Stomach smooth muscle (tissue), 2 donors: ENCODE results near the gene DKK3.

Source experiments
- H3K27ac ChIP-seq: one replicate; pipeline ENCODE4 v1.7.0; 2013; ENCODE audit warnings: mild to moderate bottlenecking, low read length, inconsistent platforms
- H3K27me3 ChIP-seq, 2 donors: one replicate each; pipeline ENCODE4 v1.7.0; 2013; ENCODE audit warnings: low read length in 2 of 2; ENCODE audit not compliant: insufficient read depth in 2 of 2, control insufficient read depth in 1 of 2
- H3K36me3 ChIP-seq, 2 donors: one replicate each; pipeline ENCODE4 v1.7.0; 2013; ENCODE audit warnings: low read length in 2 of 2; ENCODE audit not compliant: control insufficient read depth in 2 of 2, insufficient read depth in 2 of 2
- H3K4me1 ChIP-seq: one replicate; pipeline ENCODE4 v1.7.0; 2013; ENCODE audit warnings: low read length; ENCODE audit not compliant: control insufficient read depth, insufficient read depth
- H3K4me3 ChIP-seq, 2 donors: one replicate each; pipeline ENCODE4 v1.7.0; 2013; ENCODE audit warnings: low read length in 2 of 2
- H3K9ac ChIP-seq, 2 donors: one replicate each; pipeline ENCODE4 v1.7.0; 2013; ENCODE audit warnings: low read length in 2 of 2, mild to moderate bottlenecking in 1 of 2
- H3K9me3 ChIP-seq, 2 donors: one replicate each; pipeline ENCODE4 v1.7.0; 2013; ENCODE audit warnings: low read length in 2 of 2; ENCODE audit not compliant: control insufficient read depth in 2 of 2
- donor health status: healthy.
- donor health status: Pancreatic carcinoma.

Gene DKK3

DNA sequence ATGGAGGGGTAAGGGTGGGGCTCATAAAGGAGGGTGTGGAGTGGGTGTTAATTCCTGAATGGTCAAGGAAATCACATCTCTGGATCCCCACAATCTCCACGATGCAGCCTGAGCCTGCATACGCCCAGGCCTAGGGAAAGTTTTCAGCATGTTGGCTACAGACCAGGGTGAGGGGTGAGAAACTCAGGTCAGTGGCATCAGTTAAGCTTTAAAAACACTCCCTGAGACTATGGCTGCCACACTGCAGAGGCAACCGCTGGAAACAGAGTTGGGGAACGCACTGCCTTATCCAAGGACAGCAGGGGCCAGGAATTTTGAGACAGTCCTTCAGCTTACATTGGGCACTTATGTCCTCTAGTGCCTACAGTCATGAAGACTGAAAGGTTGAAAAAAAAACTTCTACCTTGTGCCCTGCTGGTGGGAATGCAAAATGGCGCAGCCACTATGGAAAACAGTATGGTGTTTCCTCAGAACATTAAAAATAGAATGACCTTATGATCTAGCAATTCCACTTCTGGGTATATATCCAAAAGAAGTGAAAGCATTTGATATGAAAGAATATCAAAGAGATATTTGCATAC is 19.7 kb downstream of the DKK3 start:
- Histone ChIP-seq H3K27me3 (no peaks in the 10 kb centered on the region), H3K4me1 (peaks cover 55% of the 10 kb centered on the region), H3K27ac (peak overlapping the region; percentile 76), H3K9me3 (no peaks in the 10 kb centered on the region), H3K4me3 (peak overlapping the region in 1 of 2 donors; percentile 8), H3K36me3 (no peaks in the 10 kb centered on the region), H3K9ac (no peak overlapping the region)

GRCh38 chr11:11988099-11988651 is 20.3 kb downstream of the DKK3 start:
- Histone ChIP-seq H3K9me3 (no peaks in the 10 kb centered on the region), H3K4me3 (peak overlapping the region in 1 of 2 donors; percentile 8), H3K27ac (peak overlapping the region; percentile 76), H3K4me1 (peaks cover 54% of the 10 kb centered on the region), H3K36me3 (no peaks in the 10 kb centered on the region), H3K9ac (no peak overlapping the region), H3K27me3 (no peaks in the 10 kb centered on the region)

DNA sequence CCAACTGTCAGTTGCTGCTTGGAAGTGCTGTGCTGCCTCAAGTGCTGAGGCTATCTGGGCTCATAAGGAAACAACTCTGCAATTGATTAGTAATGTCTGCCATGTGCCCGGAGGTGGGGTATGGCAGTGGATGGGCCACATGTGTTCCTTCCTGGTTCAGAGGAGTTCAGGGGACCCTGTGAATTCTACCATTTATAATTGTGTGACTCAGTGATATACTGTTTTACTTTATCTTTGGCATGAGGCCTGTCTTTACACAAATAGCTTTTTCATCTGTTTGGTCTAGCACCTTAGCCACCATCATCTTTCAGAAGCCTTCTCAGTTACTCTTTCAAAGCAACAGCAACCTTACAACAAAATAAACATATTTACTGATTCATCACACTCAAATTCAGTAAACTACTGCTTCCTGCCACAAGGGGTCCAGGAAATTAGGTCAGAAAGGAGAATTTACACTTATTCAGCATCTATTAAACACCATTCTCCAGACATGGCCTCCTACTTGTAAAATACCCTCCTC is 20.9 kb downstream of the DKK3 start:
- H3K4me1 ChIP-seq: peaks cover 58% of the 10 kb centered on the region
- no peaks in the 10 kb centered on the region for H3K27me3 ChIP-seq
- no peaks in the 10 kb centered on the region for H3K36me3 ChIP-seq
- H3K4me3 ChIP-seq: no peak overlapping the region
- no peaks in the 10 kb centered on the region for H3K9me3 ChIP-seq
- peak overlapping the region; percentile 76 for H3K27ac ChIP-seq
- no peak overlapping the region for H3K9ac ChIP-seq

- Histone ChIP-seq H3K9me3 (no peaks in the 10 kb centered on the region), H3K4me1 (peaks cover 54% of the 10 kb centered on the region), H3K36me3 (no peaks in the 10 kb centered on the region), H3K27ac (peak overlapping the region; percentile 7), H3K9ac (no peak overlapping the region), H3K27me3 (no peaks in the 10 kb centered on the region), H3K4me3 (no peak overlapping the region)
Measured at GRCh38 chr11:11985954-11986949, 22.2 kb downstream of the DKK3 start.

- Histone ChIP-seq H3K27me3 (no peaks in the 10 kb centered on the region), H3K4me3 (no peak overlapping the region), H3K9ac (no peak overlapping the region), H3K27ac (peak overlapping the region; percentile 11), H3K9me3 (no peaks in the 10 kb centered on the region), H3K4me1 (peaks cover 55% of the 10 kb centered on the region), H3K36me3 (no peaks in the 10 kb centered on the region)
Measured at GRCh38 chr11:11985016-11985715, 23.3 kb downstream of the DKK3 start.

DNA sequence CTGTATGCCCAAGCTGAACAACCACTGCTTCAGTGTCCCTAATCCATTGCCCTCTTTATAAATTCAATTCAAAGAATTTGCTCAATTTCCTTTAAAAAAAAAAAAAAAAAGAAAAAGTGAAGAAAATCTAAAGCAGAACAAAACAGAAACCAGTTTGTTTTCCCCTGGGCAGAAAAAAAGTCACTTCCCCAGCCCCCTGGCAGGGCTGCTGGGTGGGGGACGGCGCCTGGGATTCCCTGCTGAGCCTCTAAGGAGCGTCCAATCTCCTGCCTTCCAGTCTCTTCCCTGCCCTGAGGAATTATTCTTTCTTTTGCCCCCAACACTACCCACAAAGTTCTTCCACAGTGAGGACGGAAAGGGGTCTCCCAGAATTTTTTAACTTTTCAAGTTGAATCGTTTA is 23.9 kb downstream of the DKK3 start:
- no peaks in the 10 kb centered on the region for H3K27me3 ChIP-seq
- peak overlapping the region; percentile 11 for H3K27ac ChIP-seq
- H3K4me3 ChIP-seq: no peak overlapping the region
- peaks cover 56% of the 10 kb centered on the region for H3K4me1 ChIP-seq
- H3K9ac ChIP-seq: no peak overlapping the region
- no peaks in the 10 kb centered on the region for H3K36me3 ChIP-seq
- no peaks in the 10 kb centered on the region for H3K9me3 ChIP-seq

DNA sequence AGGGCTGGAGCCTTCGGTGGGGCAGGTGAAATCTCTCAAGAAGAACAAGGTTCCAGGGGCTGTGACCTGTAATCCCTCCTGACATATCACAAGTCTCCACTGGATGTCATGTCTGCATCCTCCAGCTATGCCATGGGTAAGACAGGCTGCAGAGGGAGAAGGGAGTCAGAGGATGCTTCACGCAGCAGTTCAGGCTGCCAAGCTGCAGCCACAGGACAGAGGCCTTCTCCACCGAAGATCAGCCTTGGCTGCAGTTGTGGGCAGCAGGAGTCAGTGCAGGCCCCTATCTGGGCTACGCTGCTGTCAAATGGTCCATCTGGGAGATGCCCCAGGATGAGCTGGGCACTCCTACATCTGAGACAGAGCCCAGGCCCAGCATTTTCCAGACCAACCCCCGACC is 25.0 kb downstream of the DKK3 start:
- no peak overlapping the region for H3K27ac ChIP-seq
- no peak overlapping the region for H3K4me3 ChIP-seq
- peaks cover 60% of the 10 kb centered on the region for H3K4me1 ChIP-seq
- no peaks in the 10 kb centered on the region for H3K27me3 ChIP-seq
- H3K36me3 ChIP-seq: no peaks in the 10 kb centered on the region
- no peak overlapping the region for H3K9ac ChIP-seq
- no peaks in the 10 kb centered on the region for H3K9me3 ChIP-seq

GRCh38 chr11:11982975-11983374 is 25.5 kb downstream of the DKK3 start:
- H3K4me1 ChIP-seq: peaks cover 59% of the 10 kb centered on the region
- no peak overlapping the region for H3K4me3 ChIP-seq
- H3K36me3 ChIP-seq: no peaks in the 10 kb centered on the region
- no peak overlapping the region for H3K9ac ChIP-seq
- H3K27me3 ChIP-seq: no peaks in the 10 kb centered on the region
- H3K9me3 ChIP-seq: no peaks in the 10 kb centered on the region
- H3K27ac ChIP-seq: no peak overlapping the region

DNA sequence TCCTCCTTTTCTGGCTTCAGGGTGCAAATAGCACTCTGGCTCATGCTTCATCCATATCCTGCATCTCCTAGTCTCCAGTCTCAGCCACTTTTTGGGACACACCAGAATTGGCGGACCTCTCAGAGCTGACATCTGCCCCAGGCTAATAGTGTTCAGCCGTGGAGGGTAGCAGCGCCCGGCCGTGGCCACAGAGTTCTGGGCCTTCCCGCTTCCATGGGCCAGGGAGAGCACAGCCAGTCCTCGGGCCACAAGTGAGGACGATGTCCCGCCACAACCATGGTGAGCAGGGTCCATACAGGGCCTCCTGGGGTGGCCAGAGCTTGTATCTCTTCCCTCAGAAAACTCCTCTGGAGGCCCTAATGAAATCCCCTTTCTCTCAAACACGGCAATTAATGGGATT is 26.0 kb downstream of the DKK3 start:
- Histone ChIP-seq H3K27me3 (no peaks in the 10 kb centered on the region), H3K9me3 (no peaks in the 10 kb centered on the region), H3K36me3 (no peaks in the 10 kb centered on the region), H3K4me3 (no peak overlapping the region), H3K9ac (no peak overlapping the region), H3K27ac (no peak overlapping the region), H3K4me1 (peaks cover 59% of the 10 kb centered on the region)

DNA sequence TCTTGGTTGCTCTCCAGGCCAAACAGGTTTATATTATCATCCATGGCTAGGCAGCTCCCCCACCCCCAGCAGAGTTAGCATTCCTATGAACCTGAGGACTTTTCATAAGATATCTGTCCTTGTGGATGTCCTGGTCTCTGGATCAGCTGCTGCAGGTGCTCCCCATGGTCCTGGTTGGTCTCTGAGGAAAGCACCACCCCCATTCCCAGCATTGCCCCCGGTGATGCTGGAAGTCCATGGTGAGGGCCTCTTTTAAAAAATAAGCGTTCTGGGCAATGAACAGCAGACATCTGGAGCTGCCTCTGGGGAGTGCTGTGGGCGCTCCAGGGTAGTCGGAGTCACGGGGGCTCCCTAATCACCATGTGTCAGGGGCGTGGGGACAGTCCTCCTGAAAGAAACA is 26.6 kb downstream of the DKK3 start:
- no peaks in the 10 kb centered on the region for H3K27me3 ChIP-seq
- peak overlapping the region; percentile 88 for H3K27ac ChIP-seq
- H3K4me3 ChIP-seq: no peak overlapping the region
- no peak overlapping the region for H3K9ac ChIP-seq
- no peaks in the 10 kb centered on the region for H3K9me3 ChIP-seq
- no peaks in the 10 kb centered on the region for H3K36me3 ChIP-seq
- peaks cover 64% of the 10 kb centered on the region for H3K4me1 ChIP-seq
